GM18867 (cell line): Measurements from ENCODE around the gene FRYL.
"Not testable (repeated sequence)": the region's sequence is repeated elsewhere in the genome, so short reads cannot be mapped to it uniquely, and the experiment has no call there.

Experiments
- ATAC-seq: cut with Tn5 transposase; IDR thresholded peaks from one replicate; pipeline ENCODE4 v1.9.1; 2021; ENCODE audit warnings: mild to moderate bottlenecking, moderate library complexity; ENCODE audit not compliant: unreplicated experiment

Gene FRYL

GRCh38 chr4:48668254-48669017 lies 111.6 kb downstream of the FRYL start:
- peak; percentile 59 for ATAC-seq

DNA sequence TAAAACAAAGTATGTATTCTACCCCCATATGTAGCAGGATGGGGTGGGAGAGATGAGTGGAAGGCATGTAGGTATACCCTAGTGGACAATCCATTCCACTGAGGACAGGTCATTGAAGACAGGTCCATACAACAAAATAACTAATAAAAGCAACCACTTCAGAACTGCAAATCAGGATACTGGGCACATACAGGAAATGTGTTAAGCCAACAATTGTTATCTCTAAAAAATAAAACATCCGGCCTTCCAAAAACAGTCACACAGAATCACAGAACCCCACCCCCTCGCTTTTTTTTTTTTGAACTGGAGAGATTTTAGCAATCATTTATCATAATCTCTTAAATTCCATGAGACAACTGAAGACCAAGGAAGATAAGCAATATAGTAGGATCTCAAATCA lies 112.9 kb downstream of the FRYL start:
- ATAC-seq: no peak

DNA sequence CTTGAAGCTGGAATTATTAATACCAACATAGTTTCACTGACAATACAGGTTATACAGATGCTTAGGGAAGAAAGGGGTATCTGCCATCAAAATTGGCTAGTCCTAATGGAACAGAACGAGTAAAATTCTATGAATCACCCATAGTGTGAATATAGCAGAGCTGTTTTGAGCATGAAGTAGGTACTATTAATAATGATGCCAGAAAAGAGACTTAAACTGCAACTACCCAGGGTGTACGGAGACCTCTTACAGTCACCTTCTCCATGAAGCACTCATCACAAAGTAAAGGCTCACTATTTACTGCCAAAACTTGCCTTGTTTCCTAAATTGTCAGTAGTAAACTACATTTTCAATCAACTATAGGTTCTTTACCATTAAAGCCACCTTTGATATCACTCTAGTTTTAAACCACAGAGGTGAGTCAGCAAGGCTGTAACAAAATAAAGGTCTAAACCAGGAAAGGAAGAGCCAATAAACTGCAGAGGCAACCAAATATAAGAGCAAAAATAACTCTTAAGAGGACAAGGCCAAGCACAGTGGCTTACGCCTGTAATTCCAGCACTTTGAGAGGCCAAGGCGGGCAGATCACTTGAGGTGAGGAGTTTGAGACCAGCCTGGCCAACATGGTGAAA lies 114.4 kb downstream of the FRYL start:
- no peak for ATAC-seq

GRCh38 chr4:48664938-48665337 lies 115.1 kb downstream of the FRYL start:
- ATAC-seq: no peak

DNA sequence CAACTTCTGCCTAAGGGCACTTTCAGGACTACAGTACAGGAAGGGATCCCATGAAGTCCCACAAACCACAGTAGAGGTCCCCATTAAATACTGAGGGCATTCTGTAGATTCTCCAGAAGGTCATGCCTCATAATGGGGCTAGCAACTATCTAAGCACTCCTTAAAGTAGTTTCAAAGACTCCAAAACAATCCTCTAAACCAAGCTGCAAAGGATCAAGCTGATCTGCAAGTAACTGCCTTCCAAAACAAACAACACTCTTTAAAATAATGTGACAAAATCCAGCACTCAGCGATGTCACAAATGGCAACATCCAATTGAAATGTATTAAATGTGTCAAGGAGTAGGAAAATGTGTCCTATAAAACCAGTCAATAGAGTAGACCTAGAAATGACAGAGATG lies 118.7 kb downstream of the FRYL start:
- ATAC-seq: no peak

DNA sequence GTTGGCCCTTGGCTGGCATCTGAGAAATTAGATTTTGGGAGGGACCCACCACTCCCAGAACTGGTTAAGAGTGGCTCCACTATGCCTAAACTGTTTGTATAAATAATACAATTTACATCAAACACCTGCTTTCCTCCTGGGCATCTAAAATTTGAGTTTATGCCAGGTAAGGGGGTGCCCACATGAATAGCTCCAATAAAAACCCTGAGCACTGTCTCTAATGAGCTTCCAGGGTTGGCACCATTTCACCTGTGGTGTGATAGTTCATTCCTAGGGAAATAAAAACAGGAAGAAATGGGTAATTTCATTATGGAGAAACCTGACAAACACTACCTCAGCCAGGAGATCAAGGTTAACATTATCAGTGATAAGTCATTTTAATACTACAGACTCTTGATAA lies 119.7 kb downstream of the FRYL start:
- ATAC-seq: no peak

- peak; percentile 29 for ATAC-seq
Measured at GRCh38 chr4:48654015-48654664, 125.9 kb downstream of the FRYL start.

- ATAC-seq: peak; percentile 56
Measured at GRCh38 chr4:48653217-48654014, 126.7 kb downstream of the FRYL start.

- ATAC-seq: no peak
Measured at GRCh38 chr4:48651914-48652313, 128.2 kb downstream of the FRYL start.

GRCh38 chr4:48649505-48649904 lies 130.6 kb downstream of the FRYL start:
- no peak for ATAC-seq

- no peak for ATAC-seq
Measured at GRCh38 chr4:48645225-48645794, 134.8 kb downstream of the FRYL start.

DNA sequence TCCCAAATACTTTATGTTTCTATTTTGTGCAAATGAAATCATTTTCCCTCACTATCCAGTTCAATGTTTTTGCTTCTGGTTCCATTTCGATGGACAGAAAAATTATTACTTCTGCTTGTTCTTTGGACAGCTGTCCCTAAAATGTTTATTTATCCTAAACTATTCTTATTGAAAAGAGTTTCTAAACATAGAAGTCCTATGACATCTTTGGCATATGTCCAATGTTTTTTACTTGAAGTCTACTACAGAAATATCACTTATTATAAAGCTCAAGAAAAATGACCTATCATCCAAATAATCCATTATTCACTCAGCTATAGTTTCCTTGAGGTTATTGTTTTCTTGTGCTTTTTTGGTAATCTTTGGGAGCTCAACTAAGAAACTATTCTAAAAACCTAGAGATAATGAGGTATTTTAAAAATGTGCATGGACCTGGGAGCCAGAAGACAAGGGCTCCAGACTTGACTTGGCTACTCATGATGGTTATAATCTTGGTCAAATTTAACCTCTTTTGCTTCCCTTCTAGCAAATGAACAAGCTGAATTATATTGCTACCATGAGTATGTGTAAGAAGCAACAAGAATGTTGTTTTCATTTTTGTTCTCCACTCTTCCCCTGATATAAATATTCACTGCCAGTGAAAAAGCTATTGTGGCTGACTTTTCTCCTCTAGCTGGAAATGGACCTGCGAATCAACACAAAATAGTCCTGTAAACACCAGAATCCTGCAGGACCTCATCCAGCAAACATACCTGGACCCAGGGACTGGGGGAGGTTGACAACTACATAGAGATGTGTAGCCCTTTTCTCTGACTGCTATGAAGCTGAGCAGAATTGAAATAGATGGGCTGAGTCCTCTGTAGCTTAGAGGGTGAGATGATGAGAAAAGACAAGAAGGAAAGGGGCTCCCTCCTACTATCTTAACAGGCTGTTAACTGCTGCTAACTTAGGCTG lies 137.4 kb downstream of the FRYL start:
- no peak for ATAC-seq

GRCh38 chr4:48641401-48641800 lies 138.7 kb downstream of the FRYL start:
- no peak for ATAC-seq

DNA sequence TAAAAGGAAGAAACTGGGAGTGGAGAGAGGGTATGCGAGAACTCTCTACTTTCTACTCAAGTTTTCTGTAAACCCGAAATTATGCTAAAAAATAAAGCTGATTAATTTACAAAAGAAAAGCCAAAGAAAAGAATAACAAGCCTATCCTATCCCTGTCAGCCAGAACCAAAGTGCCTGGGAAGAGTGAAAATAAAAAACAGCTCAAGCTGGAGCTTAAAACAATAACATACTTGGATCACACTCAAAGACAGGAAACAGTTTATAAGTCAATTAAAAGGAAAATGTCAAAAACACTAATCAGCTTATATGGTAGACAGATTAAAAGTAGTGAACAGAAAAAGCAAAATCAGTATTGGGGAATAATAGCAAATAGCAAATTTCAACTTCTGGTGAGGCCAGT lies 139.4 kb downstream of the FRYL start:
- ATAC-seq: no peak

- no peak for ATAC-seq
Measured at GRCh38 chr4:48640225-48640624, 139.9 kb downstream of the FRYL start.

DNA sequence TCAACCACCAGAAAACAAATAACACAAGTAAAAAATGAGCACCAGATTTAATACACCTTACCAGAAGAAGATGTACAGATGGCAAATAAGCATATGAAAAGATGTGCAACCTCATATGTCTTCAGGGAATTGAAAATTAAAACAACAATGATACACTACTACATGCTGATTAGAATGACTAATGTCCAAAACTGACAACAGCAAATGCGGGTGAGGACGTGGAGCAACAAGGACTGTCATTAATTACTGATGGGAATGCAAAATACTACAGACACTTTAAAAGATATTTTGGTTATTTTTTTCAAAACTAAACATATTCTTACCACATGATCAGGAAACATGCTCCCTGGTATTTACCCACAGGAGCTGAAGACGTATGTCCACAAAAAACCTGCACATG lies 140.3 kb downstream of the FRYL start:
- ATAC-seq: no peak

GRCh38 chr4:48638586-48638985 lies 141.5 kb downstream of the FRYL start:
- ATAC-seq: not testable (repeated sequence)

DNA sequence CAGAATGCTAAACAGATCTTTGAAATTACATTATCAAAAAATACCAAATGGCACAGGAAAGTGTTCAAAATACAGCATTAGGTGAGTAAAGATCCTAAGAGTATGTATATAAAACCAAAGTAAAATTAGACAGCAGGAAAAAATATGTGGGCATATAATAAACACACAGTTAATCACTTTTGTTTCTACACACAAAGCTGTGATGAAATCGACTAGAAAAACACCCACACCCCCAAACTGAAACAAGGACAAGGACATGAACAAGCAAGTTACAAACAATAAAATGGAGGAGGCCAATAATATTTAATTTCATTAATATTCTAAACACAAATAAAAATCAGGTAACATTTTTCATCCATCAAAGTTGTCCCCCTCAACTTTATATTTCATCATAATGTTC lies 143.2 kb downstream of the FRYL start:
- no peak for ATAC-seq

DNA sequence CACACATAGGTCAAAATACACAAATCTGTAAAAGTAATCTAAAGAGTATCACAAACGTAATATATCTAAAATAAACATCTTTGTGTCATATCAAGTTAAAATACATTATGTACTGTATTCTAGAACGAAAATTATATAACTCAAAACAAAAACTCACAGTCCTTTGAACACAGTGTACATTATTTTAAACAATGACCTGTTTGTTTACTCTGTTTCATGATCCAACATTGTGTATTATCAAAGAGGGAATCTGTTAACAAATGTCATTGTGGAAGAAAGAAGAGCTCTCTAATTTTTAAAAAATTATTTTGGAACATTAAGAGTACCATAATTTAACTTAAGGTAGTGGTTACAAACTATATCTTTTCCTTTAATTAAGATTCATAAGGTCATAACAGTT lies 144.1 kb downstream of the FRYL start:
- no peak for ATAC-seq

DNA sequence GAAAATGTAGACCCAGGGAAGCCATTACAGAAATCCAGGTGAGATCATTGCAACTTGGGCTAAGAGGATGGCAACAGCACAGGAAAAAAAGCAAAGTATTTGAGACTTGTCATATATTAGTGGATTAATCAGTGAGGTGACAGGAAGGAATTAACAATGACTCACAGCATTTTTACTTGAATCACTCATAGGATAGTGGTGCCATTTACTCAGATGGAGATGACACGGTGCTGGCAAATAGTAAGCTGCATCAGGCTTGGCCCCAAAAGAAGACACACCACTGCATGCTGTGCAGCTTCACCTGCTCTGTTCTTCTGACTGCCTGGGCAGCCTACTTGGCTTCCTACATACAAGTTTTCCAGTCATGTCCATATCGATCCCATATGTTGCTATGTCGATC lies 144.8 kb downstream of the FRYL start:
- ATAC-seq: no peak
